Activated CD8-positive, alpha-beta T cell treated with anti-CD3 and anti-CD28 coated beads for 36 hours (primary cell): ENCODE results near the gene KIAA2012. TPM values are rescaled to one million over a fixed set of nuclear protein-coding genes. Genes with fewer than 3 reads are reported as not detected.
A peak's percentile ranks its signal among the peaks of the same experiment; 100 is the strongest.

Experiments
- ATAC-seq: fragments of 200-7000 bp; cut with Tn5 transposase; one replicate; pipeline ENCODE4 v1.10.0; 2021; ENCODE audit warnings: mild to moderate bottlenecking, moderate library complexity
- CTCF ChIA-PET: fragments of 350-600 bp; sonication (Branson Sonifier 250); formaldehyde crosslinking; loops from one replicate; lab custom pipeline; 2021; ENCODE audit warnings: antibody characterized with exemption; lab: Charles Lee
- POLR2A ChIA-PET: fragments of 350-600 bp; sonication (Branson Sonifier 250); formaldehyde crosslinking; loops from one replicate; lab custom pipeline; 2021; ENCODE audit warnings: antibody characterized with exemption; lab: Charles Lee
- DNase-seq: peaks from one replicate; pipeline ENCODE4 v3.0.0-alpha.2; 2020
- H3K27ac Mint-ChIP-seq: one replicate; pipeline ENCODE4 v1.8.0; 2021; ENCODE audit warnings: mild to moderate bottlenecking, mixed read lengths
- H3K27me3 Mint-ChIP-seq: one replicate; pipeline ENCODE4 v1.8.0; 2021; ENCODE audit warnings: mixed read lengths
- H3K36me3 Mint-ChIP-seq: one replicate; pipeline ENCODE4 v1.8.0; 2021; ENCODE audit warnings: low read depth, mixed read lengths
- H3K4me1 Mint-ChIP-seq: one replicate; pipeline ENCODE4 v1.8.0; 2021; ENCODE audit warnings: low read depth, mixed read lengths
- H3K4me3 Mint-ChIP-seq: one replicate; pipeline ENCODE4 v1.8.0; 2021; ENCODE audit warnings: mild to moderate bottlenecking, moderate library complexity, mixed read lengths
- H3K9me3 Mint-ChIP-seq: one replicate; pipeline ENCODE4 v1.8.0; 2021; ENCODE audit warnings: mixed read lengths
- CTCF ChIP-seq: fragments of 200-600 bp; IDR thresholded peaks from one replicate; pipeline ENCODE4 v1.8.0; 2022; ENCODE audit warnings: antibody characterized with exemption, mild to moderate bottlenecking
- intact Hi-C: fragments of 100-400 bp; cut with micrococcal nuclease; formaldehyde crosslinking; loops from one replicate; pipeline ENCODE4 v1.10.0; 2022
- total RNA-seq, 2 experiments: library from RNA; stranded (reverse); gene quantifications; one replicate each; pipeline ENCODE4 v1.2.3, GENCODE V29; 2021

KIAA2012 gene
- total RNA-seq, 2 experiments from 2014 or later, result not detected

- intact Hi-C loops, result loop anchor here (10.0 kb wide), 1 partner anchor 202 kb away; no protein-coding TSS in a partner anchor
- Mint-ChIP-seq H3K4me1 (no peaks in the 10 kb centered on the region), H3K36me3 (no peaks in the 10 kb centered on the region), H3K9me3 (no peaks in the 10 kb centered on the region), H3K27me3 (peaks cover 33% of the 10 kb centered on the region), H3K27ac (no peak overlapping the region), H3K4me3 (no peak overlapping the region)
- ChIA-PET POLR2A (no interaction called here), CTCF (interaction anchor here (1.0 to 1.7 kb wide), 3 partner anchors 14 to 196 kb away, joined by 3 to 4 read pairs (median 4); no protein-coding TSS in a partner anchor)
- DNase-seq (no peak), ATAC-seq (no peak)
- peak; percentile 25 for TF ChIP-seq CTCF
Observed at GRCh38 chr2:202056611-202057010, 16.4 kb upstream of the KIAA2012 start.

- POLR2A ChIA-PET, result no interaction called here
- TF ChIP-seq CTCF, result peak; percentile 34
- no peaks in the 10 kb centered on the region for H3K9me3 Mint-ChIP-seq
- ATAC-seq (no peak), DNase-seq (no peak)
- H3K27ac Mint-ChIP-seq, result no peak overlapping the region
- intact Hi-C loops, result no loop called here
- H3K4me3 Mint-ChIP-seq, result no peak overlapping the region
- peaks cover 2% of the 10 kb centered on the region for H3K4me1 Mint-ChIP-seq
- H3K27me3 Mint-ChIP-seq, result peaks cover 24% of the 10 kb centered on the region
- H3K36me3 Mint-ChIP-seq, result no peaks in the 10 kb centered on the region
- CTCF ChIA-PET, result no interaction called here
Observed at GRCh38 chr2:202060218-202060617, 12.8 kb upstream of the KIAA2012 start.

GRCh38 chr2:202061695-202062094 is 11.4 kb upstream of the KIAA2012 start:
- no peak for ATAC-seq

GRCh38 chr2:202064171-202064880 is 8.7 kb upstream of the KIAA2012 start:
- CTCF ChIA-PET, result interaction anchor here (0.6 to 1.3 kb wide), 4 partner anchors 8 to 611 kb away, joined by 3 to 5 read pairs (median 3); partner anchors contain the start of gene KIAA2012
- Mint-ChIP-seq H3K27me3 (peaks cover 5% of the 10 kb centered on the region), H3K4me3 (no peak overlapping the region), H3K36me3 (no peaks in the 10 kb centered on the region), H3K9me3 (no peaks in the 10 kb centered on the region), H3K27ac (no peak overlapping the region), H3K4me1 (peaks cover 2% of the 10 kb centered on the region)
- ATAC-seq (peak; percentile 76), DNase-seq (peak; percentile 38)
- TF ChIP-seq CTCF, result no peak
- intact Hi-C loops, result no loop called here
- POLR2A ChIA-PET, result interaction anchor here (0.6 to 0.7 kb wide), 2 partner anchors 170 to 267 kb away, joined by 3 to 4 read pairs; no protein-coding TSS in a partner anchor

More at GRCh38 chr2:202061695-202062094, 11.4 kb upstream of the KIAA2012 start:
- H3K9me3 Mint-ChIP-seq, result no peaks in the 10 kb centered on the region
- no peak for DNase-seq
- H3K36me3 Mint-ChIP-seq, result no peaks in the 10 kb centered on the region
- POLR2A ChIA-PET, result interaction anchor here (0.6 kb wide), 1 partner anchor 213 kb away, joined by 3 read pairs; no protein-coding TSS in a partner anchor
- CTCF ChIA-PET, result no interaction called here
- H3K4me3 Mint-ChIP-seq, result no peak overlapping the region
- intact Hi-C loops, result no loop called here
- peaks cover 2% of the 10 kb centered on the region for H3K4me1 Mint-ChIP-seq
- no peak for TF ChIP-seq CTCF
- no peak overlapping the region for H3K27ac Mint-ChIP-seq
- peaks cover 16% of the 10 kb centered on the region for H3K27me3 Mint-ChIP-seq

- peaks cover 2% of the 10 kb centered on the region for H3K4me1 Mint-ChIP-seq
- CTCF ChIA-PET, result interaction anchor here (1.0 to 1.3 kb wide), 3 partner anchors 8 to 39 kb away, joined by 3 read pairs; partner anchors contain the start of gene KIAA2012
- POLR2A ChIA-PET, result interaction anchor here (0.6 to 0.7 kb wide), 2 partner anchors 171 to 267 kb away, joined by 3 to 4 read pairs; no protein-coding TSS in a partner anchor
- no peaks in the 10 kb centered on the region for H3K9me3 Mint-ChIP-seq
- H3K27ac Mint-ChIP-seq, result no peak overlapping the region
- no peak for TF ChIP-seq CTCF
- no peak overlapping the region for H3K4me3 Mint-ChIP-seq
- DNase-seq (no peak), ATAC-seq (no peak)
- intact Hi-C loops, result no loop called here
- H3K27me3 Mint-ChIP-seq, result peaks cover 2% of the 10 kb centered on the region
- no peaks in the 10 kb centered on the region for H3K36me3 Mint-ChIP-seq
Observed at GRCh38 chr2:202064881-202065230, 8.2 kb upstream of the KIAA2012 start.
